Measurements from ENCODE around the gene ADORA1.

ADORA1 gene

GRCh38 chr1:203084588-203085527 is 42.7 kb upstream of the ADORA1 start:
- no peak overlapping the region for H3K27ac ChIP-seq (replicated peaks)
- TF ChIP-seq POLR2AphosphoS5 (IDR thresholded peaks at IDR 0.05; ENCODE audit: low read depth), result no peak
- no peak for TF ChIP-seq SPI1 (IDR thresholded peaks at IDR 0.05; ENCODE audit: borderline replicate concordance, low read depth)
- TF ChIP-seq CTCF (IDR thresholded peaks at IDR 0.05; ENCODE audit: insufficient read depth, low read length), result peak; percentile 18
- TF ChIP-seq GABPA (IDR thresholded peaks at IDR 0.05; ENCODE audit: low read depth), result no peak
- DNase-seq (ENCODE audit: low read depth in 1 of 2, low spot score in 1 of 2), result no peak
- no peaks in the 10 kb centered on the region for H3K27me3 ChIP-seq (ENCODE audit: insufficient read depth, poor library complexity, severe bottlenecking)
- H3K4me3 ChIP-seq (replicated peaks; ENCODE audit: insufficient read depth, low read length), result no peak overlapping the region

GRCh38 chr1:203085528-203086406 is 41.8 kb upstream of the ADORA1 start, which contains the start of gene MYOG:
Gene MYOG (minus strand): TSS chr1:203086012. CDS start chr1:203085961, 51 bp downstream.
- DNase-seq (ENCODE audit: low read depth in 1 of 2, low spot score in 1 of 2), result no peak
- TF ChIP-seq CTCF (IDR thresholded peaks at IDR 0.05; ENCODE audit: insufficient read depth, low read length) (no peak), GABPA (IDR thresholded peaks at IDR 0.05; ENCODE audit: low read depth) (no peak), SPI1 (IDR thresholded peaks at IDR 0.05; ENCODE audit: borderline replicate concordance, low read depth) (no peak), POLR2AphosphoS5 (IDR thresholded peaks at IDR 0.05; ENCODE audit: low read depth) (no peak), REST (IDR thresholded peaks at IDR 0.05; ENCODE audit: insufficient replicate concordance, low read depth) (no peak)
- no peak within 1 kb of the TSS for H3K27ac ChIP-seq (replicated peaks)

GRCh38 chr1:203086992-203087763 is 40.3 kb upstream of the ADORA1 start:
- H3K4me3 ChIP-seq (replicated peaks; ENCODE audit: insufficient read depth, low read length), result no peak overlapping the region
- TF ChIP-seq CTCF (IDR thresholded peaks at IDR 0.05; ENCODE audit: insufficient read depth, low read length) (no peak), SPI1 (IDR thresholded peaks at IDR 0.05; ENCODE audit: borderline replicate concordance, low read depth) (no peak), REST (IDR thresholded peaks at IDR 0.05; ENCODE audit: insufficient replicate concordance, low read depth) (no peak), POLR2AphosphoS5 (IDR thresholded peaks at IDR 0.05; ENCODE audit: low read depth) (no peak), GABPA (IDR thresholded peaks at IDR 0.05; ENCODE audit: low read depth) (no peak)
- H3K27me3 ChIP-seq (ENCODE audit: insufficient read depth, poor library complexity, severe bottlenecking), result no peaks in the 10 kb centered on the region
- no peak for DNase-seq (ENCODE audit: low read depth in 1 of 2, low spot score in 1 of 2)
- H3K27ac ChIP-seq (replicated peaks), result no peak overlapping the region

More at GRCh38 chr1:203085528-203086406, 41.8 kb upstream of the ADORA1 start, which contains the start of gene MYOG:
- Histone ChIP-seq H3K4me3 (replicated peaks; ENCODE audit: insufficient read depth, low read length) (no peak within 1 kb of the TSS), H3K27me3 (ENCODE audit: insufficient read depth, poor library complexity, severe bottlenecking) (no peaks in the 10 kb centered on the region)
